ENCODE data around the gene TMEM270.
"Not testable (repeated sequence)": the region's sequence is repeated elsewhere in the genome, so short reads cannot be mapped to it uniquely, and the experiment has no call there.

Gene TMEM270

DNA sequence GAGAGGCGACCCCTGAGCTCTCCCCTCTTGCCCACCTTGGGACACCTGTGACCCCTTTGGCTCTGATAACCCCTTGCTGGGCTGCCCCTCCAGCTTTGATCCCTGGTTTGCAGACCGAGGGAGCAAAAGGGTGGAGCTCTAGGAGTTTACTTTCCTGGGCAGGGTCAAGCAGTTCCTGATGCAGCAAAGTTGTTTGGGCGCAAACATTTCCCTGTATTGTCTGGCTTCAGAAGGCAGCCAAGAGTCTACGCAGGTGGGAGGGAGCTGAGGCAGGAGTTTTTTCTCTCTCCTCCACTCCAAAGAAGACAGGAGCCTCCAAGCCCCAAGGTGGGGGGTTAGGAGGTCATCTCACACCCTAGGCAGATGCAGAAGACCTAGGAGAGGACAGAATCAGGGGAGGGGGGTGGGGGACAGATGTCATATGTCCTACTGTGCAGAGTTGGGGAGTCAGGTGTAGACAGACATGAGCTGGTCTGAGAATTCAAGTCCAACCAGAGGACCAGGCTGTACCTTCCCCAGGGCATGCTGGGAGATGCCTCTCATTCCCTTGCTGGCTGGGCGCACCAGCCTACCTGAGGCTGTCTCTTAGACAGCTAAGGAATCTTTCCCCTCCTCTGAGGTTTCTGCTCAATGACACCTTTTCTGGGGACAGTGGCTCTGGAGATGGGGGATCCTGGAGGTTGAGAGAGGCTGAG is 20.5 kb downstream of the TMEM270 start:
- no peak overlapping the region for H3K4me3 ChIP-seq (ENCODE audit: low read depth, low read length)

DNA sequence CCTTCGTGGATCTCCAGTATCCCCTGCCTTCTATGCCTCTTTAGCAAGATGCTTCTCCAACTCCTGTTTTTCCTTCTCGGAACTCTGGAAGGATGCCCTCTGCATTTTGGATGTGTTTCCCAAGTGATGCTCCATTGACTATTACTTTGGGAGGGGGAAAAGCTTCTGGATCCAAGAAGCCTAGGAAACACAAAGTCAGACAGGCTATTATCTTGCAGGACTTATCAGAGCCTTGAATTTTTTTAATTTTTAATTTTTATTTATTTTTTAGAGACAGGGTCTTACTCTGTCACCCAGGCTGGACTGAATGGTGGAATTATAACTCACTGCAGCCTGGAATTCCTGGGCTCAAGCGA is 21.1 kb downstream of the TMEM270 start:
- no peak for DNase-seq (ENCODE audit: low read depth)
- no peak overlapping the region for H3K4me3 ChIP-seq (ENCODE audit: low read depth, low read length)

More for the DNA sequence above, 20.5 kb downstream of the TMEM270 start:
- no peak for DNase-seq (ENCODE audit: low read depth)

DNA sequence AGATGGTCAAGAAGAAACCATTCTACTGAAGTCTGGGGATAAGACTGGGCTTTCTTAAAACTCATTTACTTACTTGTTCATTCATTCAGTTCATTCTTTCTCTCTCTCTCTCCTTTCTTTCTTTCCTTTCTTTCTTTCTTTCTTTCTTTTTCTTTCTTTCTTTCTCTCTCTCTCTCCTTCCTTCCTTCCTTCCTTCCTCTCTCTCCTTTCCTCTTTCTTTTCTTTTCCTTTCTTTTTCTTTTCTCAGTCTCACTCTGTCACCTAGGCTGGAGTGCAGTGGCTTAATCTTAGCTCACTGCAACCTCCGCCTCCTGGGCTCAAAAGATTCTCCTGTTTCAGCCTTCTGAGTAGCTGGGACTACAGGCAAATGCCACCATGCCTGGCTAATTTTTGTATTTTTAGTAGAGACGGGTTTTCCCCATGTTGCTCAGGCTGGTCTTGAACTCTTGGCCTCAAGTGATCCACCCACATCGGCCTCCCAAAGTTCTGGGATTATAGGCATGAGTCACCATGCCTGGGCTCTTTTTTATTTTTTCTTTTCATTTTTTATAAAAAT is 24.0 kb downstream of the TMEM270 start:
- DNase-seq (ENCODE audit: low read depth); H3K4me3 ChIP-seq (ENCODE audit: low read depth, low read length): not testable (repeated sequence)

DNA sequence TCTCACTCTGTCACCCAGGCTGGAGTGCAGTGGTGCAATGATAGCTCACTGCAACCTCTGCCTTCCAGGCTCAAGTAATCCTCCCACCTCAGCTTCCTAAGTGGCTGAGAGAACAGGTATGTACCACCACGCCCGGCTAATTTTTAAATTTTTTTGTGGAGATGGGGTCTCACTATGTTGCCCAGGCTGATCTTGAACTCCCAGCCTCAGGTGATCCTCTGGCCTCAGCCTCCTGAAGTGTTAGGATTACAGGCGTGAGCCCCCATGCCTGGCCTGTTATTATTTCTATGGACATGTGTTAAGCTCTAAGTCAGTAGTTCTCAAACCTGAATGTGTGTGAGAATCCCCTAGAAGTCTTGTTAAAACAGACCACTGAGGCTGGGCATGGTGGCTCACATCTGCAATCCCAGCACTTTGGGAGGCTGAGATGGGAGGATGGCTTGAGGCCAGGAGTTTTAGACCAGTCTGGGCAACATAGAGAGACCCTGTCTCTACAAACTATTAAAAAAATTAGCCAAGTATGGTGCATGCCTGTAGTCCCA is 24.5 kb downstream of the TMEM270 start:
- H3K4me3 ChIP-seq (ENCODE audit: low read depth, low read length), result no peak overlapping the region
- no peak for DNase-seq (ENCODE audit: low read depth)

DNA sequence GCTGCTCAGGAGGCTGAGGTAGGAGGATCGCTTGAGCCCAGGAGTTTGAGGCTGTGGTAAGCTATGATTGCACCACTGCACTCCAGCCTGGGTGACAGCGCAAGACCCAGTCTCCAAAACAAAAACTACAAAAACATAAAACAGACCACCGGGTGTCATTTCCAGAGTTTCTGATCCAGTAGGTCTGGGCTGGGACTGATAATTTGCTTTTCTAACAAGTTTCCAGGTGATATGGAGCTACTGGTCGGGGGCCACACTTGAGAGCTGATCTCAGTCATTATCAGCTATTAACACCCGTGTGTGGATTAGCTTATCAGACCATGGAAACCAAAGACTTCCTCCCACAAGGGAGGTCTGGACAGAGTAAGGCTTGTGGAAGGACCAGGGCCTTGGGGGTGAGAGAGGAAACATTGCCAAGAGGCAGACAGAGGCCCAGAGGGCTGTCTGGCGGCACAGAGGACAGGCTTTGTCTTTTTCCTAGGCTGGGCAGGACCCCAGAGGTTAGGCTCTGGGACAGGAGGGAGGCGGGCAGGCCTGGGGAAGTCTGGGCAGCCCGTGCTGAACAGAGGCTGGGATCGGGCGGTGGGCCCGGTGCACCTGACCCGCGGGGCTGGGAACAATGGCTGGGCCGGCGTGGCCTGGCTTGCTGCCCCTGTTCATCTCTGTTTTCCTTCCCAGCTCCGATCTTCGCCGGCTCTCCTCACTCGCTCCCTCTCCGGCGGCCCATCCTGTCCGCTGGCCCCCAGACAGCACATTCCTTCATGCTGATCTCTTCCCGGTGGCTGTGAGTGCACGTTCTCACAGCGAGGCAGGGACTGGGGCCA is 25.2 kb downstream of the TMEM270 start:
- H3K4me3 ChIP-seq (ENCODE audit: low read depth, low read length), result no peak overlapping the region
- no peak for DNase-seq (ENCODE audit: low read depth)

DNA sequence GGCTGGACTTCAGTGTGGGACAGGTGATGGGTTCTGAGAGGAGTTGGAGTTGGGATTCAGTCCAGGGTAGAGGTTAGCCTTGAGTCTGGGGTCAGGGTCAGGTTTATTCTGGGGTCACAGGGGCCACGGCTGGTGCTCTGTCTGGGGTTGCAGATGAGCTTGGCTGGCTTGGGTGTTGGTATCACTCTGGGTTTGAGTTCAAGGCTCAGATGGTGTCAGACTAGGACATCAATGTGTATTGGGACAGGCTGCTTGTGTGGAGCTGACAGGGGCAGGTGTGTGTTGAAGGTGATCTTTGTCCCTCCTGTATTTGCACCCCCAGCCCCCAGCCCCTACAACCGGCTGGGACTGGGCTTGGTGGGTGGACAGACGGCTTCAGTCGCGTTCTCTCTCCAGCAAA is 26.8 kb downstream of the TMEM270 start:
- H3K4me3 ChIP-seq (ENCODE audit: low read depth, low read length), result no peak overlapping the region
- DNase-seq (ENCODE audit: low read depth), result no peak

DNA sequence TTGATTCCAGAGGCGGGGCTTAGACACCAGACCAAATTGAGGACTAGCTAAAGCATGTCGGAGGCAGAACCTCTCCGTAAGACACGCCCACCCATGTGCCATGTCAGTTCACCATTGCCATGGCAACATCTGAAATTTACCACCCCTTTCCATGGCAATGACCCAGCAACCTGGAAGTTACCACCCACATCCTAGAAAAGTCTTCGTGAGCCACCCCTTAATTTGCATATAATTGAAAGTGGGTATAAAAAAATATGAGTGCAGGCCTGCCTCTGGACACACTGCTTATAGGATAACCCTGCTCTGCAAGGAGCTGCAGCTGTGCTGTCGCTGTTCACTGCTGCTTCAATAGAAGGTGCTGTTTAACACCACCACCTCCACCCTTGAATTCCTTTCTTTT is 28.0 kb downstream of the TMEM270 start:
- DNase-seq (ENCODE audit: low read depth), result no peak
- no peak overlapping the region for H3K4me3 ChIP-seq (ENCODE audit: low read depth, low read length)

DNA sequence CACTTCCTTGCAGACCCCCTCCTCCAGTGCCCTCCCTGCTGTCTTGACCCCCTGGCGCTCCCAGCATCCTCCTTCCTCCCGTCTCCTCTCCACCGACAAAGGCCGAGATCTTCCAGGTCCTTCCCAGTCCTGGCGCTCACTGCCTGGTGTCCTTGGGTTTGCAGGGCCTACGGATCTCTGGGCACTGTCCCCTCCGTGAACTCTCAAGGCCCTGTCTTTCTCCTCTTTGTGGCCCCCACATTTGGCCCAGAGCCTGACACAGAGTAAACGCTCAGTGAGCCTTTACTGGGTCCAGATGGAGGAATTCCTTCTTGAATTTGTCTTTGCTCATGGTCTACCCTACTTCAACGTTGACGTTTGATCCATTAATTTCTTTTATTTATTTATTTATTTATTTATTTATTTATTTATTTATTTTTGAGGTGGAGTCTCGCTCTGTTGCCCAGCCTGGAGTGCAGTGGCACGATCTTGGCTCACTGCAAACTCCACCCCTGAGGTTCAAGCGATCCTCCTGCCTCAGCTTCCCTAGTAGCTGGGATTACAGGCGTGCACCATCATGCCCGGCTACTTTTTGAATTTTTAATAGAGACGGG is 29.7 kb downstream of the TMEM270 start:
- no peak overlapping the region for H3K4me3 ChIP-seq (ENCODE audit: low read depth, low read length)
- no peak for DNase-seq (ENCODE audit: low read depth)

DNA sequence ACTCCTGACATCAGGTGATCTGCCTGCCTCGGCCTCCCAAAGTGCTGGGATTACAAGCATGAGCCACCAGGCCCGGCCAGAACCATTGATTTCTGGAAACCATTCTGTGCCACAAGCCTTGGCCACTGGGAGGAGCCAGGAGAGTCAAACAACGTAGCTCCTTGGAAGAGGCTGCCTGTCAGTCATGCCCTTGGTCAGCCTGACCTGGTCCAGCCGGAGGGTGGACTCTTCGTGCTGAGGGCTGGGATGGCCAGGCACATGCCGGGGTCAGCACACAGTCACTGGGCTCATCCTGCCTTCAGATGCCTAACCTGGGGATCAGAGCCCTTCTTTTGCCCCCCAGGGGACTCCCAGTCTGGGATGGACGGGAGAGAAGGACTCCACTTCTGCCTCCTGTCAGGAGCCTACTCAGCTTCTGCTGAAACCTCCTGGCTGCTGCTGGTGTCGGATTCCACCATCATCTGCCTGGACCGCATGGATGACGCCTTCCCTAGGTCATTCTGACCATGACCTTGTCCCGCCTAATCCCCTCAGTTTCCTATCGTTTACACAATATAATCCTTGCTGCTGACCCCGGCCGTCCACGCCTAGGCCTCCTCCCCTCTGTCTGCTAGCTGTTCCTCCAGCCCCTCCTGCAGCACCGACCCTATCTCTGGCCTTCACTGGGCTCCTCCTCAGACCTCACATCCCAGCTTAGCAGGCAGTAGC is 30.4 kb downstream of the TMEM270 start:
- no peak overlapping the region for H3K4me3 ChIP-seq (ENCODE audit: low read depth, low read length)
- no peak for DNase-seq (ENCODE audit: low read depth)

DNA sequence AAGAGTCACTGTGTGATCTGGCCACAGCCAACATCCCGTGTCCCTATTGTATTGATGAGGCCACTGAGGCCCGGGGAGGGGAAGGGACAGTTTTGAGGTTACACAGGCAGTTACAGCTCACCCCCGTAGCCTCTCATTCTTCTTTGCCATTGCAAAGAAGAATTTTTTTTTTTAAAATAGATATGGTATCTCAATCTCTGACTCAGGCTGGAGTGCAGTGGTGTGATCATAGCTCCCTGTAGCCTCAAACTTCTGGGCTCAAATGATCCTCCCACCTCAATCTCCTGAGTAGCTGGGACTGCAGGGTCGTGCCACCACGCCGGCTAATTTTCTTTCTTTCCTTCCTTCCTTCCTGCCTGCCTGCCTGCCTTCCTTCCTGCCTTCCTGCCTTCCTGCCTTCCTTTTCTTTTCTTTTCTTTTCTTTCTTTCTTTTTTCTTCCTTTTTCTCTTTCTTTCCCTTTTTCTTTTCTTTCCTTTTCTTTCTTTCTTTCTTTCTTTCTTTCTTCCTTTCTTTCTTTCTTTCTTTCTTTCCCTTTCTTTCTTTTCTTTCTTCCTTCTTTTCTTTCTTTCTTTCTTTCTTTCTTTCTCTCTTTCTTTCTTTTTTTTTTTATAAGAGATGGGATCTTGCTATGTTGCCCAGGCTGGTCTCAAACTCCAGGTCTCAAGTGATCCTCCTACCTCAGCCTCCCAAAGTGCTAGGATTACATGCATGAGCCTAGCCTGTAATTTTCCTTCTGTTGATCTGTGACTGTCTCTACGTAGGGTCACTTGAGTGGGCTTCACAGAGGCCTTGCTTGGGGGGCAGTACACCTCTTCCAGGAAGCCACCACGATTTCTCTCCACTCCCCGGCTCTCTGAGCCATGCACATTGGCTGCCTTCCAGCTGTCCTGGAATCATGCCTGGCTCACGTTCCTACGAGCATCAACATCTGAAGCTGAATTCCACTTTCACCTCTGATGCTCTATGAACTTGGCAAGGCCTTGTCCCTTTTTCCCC is 31.3 kb downstream of the TMEM270 start:
- H3K4me3 ChIP-seq (ENCODE audit: low read depth, low read length), result no peak overlapping the region
- DNase-seq (ENCODE audit: low read depth), result no peak

DNA sequence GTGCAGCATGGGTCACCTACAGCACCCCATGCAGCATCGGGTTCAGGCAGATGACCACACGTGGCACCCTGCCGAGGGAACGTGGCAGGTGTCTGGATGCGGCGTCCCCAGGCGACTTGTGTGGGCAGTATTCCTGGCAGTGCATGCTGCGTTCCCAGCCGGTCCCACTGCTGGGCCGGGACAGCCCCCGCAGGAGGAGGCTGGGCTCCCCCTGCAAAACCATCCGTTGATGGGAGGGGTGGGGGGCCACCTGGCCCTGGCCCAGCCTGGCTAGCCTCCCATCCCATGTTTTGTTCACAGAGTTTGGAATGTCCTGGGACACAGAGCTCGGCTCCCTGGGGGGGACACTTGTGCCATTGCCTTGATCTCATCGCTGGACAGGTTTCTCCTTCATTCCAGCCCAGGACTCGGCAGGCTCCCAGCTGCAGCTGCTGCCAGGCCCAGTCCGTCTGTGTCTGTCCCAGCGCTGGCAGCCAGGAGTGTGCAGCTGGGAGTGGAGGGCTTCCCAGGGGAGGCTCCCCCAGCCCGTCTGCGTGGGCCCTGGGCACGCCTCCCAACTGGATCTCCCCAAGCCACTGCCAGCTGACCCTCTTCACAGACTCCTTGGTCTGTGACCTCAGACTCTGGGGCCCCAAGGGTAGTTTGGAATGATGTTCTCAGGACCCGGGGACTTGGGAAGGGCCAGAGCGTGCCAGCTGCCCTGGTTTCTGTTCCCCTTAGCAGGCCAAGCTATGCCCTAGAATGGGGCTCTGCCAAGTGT is 32.6 kb downstream of the TMEM270 start:
- DNase-seq (ENCODE audit: low read depth), result peak; percentile 74
- no peak overlapping the region for H3K4me3 ChIP-seq (ENCODE audit: low read depth, low read length)

DNA sequence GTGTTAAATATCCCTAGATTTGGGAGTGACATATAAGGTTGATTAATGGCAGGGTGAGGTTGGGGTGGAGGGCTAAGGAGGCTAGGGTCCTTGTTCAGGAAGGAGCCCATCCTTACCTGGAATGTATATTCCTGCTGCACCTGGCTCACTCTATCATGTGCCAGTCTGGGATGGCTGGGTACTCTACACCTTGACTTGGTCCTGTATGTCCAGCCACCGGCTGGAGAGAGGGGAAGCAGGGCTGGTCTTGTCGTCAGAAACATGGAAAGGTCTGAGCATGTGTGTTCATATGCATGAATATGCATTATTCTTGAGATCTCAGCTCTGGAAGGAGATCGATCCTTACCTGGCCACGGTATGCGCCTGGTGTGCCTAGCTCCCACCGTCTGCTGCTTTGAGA is 33.2 kb downstream of the TMEM270 start:
- DNase-seq (ENCODE audit: low read depth), result no peak
- no peak overlapping the region for H3K4me3 ChIP-seq (ENCODE audit: low read depth, low read length)

DNA sequence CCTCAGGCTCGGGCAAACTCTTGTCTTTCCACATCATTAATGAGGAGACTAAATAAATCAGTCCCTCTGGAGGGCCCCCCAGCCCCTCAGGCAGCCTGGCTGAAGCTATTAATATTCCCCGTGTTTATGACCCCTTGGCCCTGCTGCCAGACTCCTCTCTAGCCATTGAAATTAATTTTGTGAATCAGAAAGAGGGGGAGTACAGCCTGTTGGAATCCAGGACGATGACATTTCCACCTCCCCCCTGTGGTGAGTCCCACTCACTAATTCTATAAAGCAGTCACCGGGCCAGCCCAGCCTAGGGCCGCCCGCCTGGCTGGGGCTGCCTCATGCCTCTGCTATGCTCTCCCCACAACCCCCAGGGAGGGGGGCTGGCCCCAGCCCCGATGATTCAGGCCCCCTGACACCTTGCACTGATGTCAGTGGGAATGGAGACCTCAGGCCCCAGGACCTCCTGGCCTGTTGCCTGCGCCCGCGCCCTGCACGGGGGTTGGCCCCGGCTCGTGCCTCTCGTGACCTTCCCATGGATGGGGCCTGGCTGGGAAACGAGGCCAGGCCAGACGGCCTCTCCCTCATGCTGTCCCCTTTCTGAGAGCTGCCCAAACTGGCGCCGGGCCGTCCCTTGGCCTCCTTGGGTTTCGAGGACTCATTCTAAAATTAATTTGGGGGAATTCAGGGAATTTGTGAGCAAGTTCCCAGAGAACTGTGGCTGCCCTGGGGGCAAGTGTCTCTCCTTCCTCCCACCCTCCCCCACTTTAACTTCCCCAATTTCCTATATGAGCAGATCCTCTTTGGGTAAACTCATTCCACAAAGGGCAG is 34.0 kb downstream of the TMEM270 start:
- peak; percentile 88 for DNase-seq (ENCODE audit: low read depth)
- H3K4me3 ChIP-seq (ENCODE audit: low read depth, low read length), result no peak overlapping the region

DNA sequence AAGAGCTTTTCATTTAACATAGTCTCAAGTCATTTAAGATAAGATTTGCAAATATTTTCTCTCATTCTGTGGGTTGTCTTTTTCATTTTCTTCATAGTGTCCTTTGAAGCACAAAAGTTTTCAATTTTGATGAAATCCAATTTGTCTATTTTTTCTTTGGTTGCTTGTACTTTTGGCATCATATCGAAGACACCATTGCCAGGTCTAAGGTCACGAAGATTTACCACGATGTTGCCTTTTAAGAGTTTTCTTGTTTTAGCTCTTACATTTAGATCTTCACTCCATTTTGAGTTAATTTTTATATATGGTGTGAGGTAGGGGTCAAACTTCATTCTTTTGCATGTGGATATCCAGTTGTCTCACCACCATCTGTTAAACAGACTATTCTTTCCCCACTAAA is 34.7 kb downstream of the TMEM270 start:
- DNase-seq (ENCODE audit: low read depth), result no peak
- no peak overlapping the region for H3K4me3 ChIP-seq (ENCODE audit: low read depth, low read length)

DNA sequence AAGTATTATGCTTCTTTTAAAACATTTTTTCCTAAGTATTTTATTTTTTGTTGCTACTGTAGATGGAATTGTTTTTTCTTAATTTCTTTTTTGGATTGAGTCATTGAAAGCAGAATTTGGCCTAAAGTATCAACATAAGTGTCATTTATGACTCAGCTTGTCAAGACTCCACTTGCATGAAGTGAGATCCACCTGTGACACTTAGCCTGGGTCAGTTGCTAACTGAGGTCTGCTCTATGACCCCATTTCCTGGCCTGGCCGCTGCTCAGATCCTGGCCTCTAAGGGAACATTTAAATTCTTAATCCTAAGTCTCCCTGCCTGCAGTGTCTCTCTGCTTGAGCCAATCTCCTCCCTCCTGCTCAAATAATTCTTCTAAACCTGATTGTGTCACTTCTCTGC is 35.5 kb downstream of the TMEM270 start:
- DNase-seq (ENCODE audit: low read depth), result no peak
- no peak overlapping the region for H3K4me3 ChIP-seq (ENCODE audit: low read depth, low read length)

DNA sequence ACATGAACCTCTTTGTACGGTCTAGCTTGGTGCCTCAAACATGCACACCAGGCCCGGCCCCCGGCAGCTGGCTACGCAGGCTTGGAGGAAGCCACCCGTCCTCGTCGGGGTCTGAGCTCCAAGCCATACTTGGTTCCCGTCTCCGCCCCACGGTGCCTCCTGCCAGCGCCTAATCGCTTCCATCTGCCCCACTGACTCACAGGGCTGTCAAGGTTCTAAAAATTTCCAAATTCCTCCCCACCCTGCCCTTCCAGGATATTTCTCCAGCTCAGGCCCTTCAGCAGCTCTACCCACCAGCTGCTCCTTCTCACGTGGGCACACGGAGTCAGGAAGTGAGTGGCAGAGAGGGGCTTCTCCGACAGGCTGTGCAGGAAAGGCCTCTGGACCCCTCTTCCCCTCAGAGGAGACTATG is 38.8 kb downstream of the TMEM270 start:
- peak; percentile 66 for DNase-seq (ENCODE audit: low read depth)
- H3K4me3 ChIP-seq (ENCODE audit: low read depth, low read length), result no peak overlapping the region

DNA sequence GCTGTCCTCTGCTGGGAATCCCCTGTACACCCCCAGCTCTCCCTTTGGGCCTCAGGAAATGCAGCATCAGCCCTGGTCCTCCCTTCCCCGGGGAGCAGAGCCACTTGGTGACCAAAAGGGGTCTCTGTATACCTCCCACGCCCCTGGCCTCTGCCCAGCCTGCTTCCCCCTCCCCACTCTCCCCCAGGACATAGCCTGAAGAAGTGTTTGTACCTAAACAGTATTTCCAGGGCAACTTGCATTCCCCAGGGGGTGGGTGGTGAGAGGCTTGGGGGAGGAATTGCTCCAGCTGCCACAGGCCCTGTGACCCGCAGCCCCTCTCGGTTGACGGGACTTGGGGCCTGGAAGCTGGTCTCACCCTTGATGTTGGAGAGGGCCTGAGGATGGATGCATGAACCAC is 39.3 kb downstream of the TMEM270 start:
- no peak overlapping the region for H3K4me3 ChIP-seq (ENCODE audit: low read depth, low read length)
- no peak for DNase-seq (ENCODE audit: low read depth)

Data from skeletal muscle cell (primary cell).